B cell (primary cell): ENCODE data around the gene TRAF4. TPM values are rescaled to one million over a fixed set of nuclear protein-coding genes. Genes with fewer than 3 reads are reported as not detected.

Experiments
- ATAC-seq: fragments of 200-7000 bp; cut with Tn5 transposase; one replicate; pipeline ENCODE4 v1.10.0; 2021; ENCODE audit warnings: low read depth, mild to moderate bottlenecking, moderate number of reproducible peaks, moderate library complexity
- CTCF ChIA-PET: fragments of 350-600 bp; sonication (Branson Sonifier 250); formaldehyde crosslinking; loops from one replicate; lab custom pipeline; 2021; ENCODE audit warnings: antibody characterized with exemption, inconsistent platforms; lab: Charles Lee
- POLR2A ChIA-PET: fragments of 350-600 bp; sonication (Branson Sonifier 250); formaldehyde crosslinking; loops from one replicate; lab custom pipeline; 2021; ENCODE audit warnings: antibody characterized with exemption; lab: Charles Lee
- DNase-seq: peaks from one replicate; pipeline ENCODE4 v3.0.0; 2013
- H2AFZ ChIP-seq: 2 replicates; pipeline ENCODE4 v1.6.1; 2012; ENCODE audit warnings: mild to moderate bottlenecking, low read depth, low read length; ENCODE audit not compliant: insufficient read depth, poor library complexity, severe bottlenecking
- H3K27ac ChIP-seq, 2 donors: 1 replicate in 1 of 2; 2 replicates in 1 of 2; pipeline ENCODE4 v1.5.1; 2012 to 2013; ENCODE audit warnings: low read length in 2 of 2, mild to moderate bottlenecking in 2 of 2, moderate library complexity in 1 of 2
- H3K27me3 ChIP-seq, 4 experiments: fragments of 200-600 bp in 1 of 4; sonication (generic) in 1 of 4; replicated peaks in 1 of 4; 1 replicate in 2 of 4; 2 replicates in 2 of 4; pipeline versions ENCODE4 v1.6.1 to v1.7.0; 2013 to 2016; ENCODE audit warnings: low read length in 3 of 4, mild to moderate bottlenecking in 2 of 4, mixed read lengths in 1 of 4, moderate library complexity in 1 of 4; ENCODE audit not compliant: insufficient read depth in 4 of 4, control insufficient read depth in 3 of 4; ENCODE audit errors: control extremely low read depth in 1 of 4
- H3K36me3 ChIP-seq, 2 experiments: replicated peaks in 1 of 2; 1 replicate in 1 of 2; 2 replicates in 1 of 2; pipeline versions ENCODE4 v1.6.1 to v1.7.1; 2013; ENCODE audit warnings: low read length in 1 of 2; ENCODE audit not compliant: insufficient read depth in 2 of 2, control insufficient read depth in 1 of 2; ENCODE audit errors: control extremely low read depth in 1 of 2, extremely low read depth in 1 of 2
- H3K4me1 ChIP-seq, 2 donors: fragments of 200-600 bp in 1 of 2; sonication (generic) in 1 of 2; 1 replicate in 1 of 2; 2 replicates in 1 of 2; pipeline versions ENCODE4 v1.5.1 to v1.6.1; 2013 to 2017; ENCODE audit warnings: low read length in 2 of 2; ENCODE audit not compliant: control insufficient read depth in 2 of 2, insufficient read depth in 2 of 2
- H3K4me2 ChIP-seq: replicated peaks from 2 replicates; pipeline ENCODE3; 2012; ENCODE audit warnings: mild to moderate bottlenecking, low read depth, low read length; ENCODE audit not compliant: poor library complexity, severe bottlenecking
- H3K4me3 ChIP-seq, 5 experiments: fragments of 200-600 bp in 1 of 5; sonication (generic) in 1 of 5; 1 replicate in 3 of 5; 2 replicates in 2 of 5; pipeline versions ENCODE4 v1.5.1 to v1.7.0; 2011 to 2016; ENCODE audit warnings: low read length in 4 of 5, mild to moderate bottlenecking in 4 of 5, low read depth in 2 of 5, control low read depth in 1 of 5, moderate library complexity in 1 of 5; ENCODE audit not compliant: insufficient read depth in 1 of 5; ENCODE audit errors: control extremely low read depth in 1 of 5, extremely low read depth in 1 of 5
- H3K79me2 ChIP-seq: fragments of 200-600 bp; sonication (generic); one replicate; pipeline ENCODE4 v1.6.0; 2016; ENCODE audit warnings: low read length; ENCODE audit not compliant: control insufficient read depth, insufficient read depth
- H3K9ac ChIP-seq: fragments of 200-600 bp; sonication (generic); 2 replicates; pipeline ENCODE4 v1.6.1; 2017; ENCODE audit warnings: mild to moderate bottlenecking, low read length, moderate library complexity
- H3K9me3 ChIP-seq, 3 donors: one replicate each; pipeline versions ENCODE4 v1.6.1 to v1.7.1; 2013; ENCODE audit warnings: low read length in 2 of 3; ENCODE audit not compliant: control insufficient read depth in 2 of 3, insufficient read depth in 1 of 3; ENCODE audit errors: control extremely low read depth in 1 of 3
- H4K20me1 ChIP-seq: 2 replicates; pipeline ENCODE4 v1.6.0; 2012; ENCODE audit warnings: mild to moderate bottlenecking, low read length; ENCODE audit not compliant: insufficient read depth, control insufficient read depth, poor library complexity, severe bottlenecking
- H3K27ac Mint-ChIP-seq: one replicate; pipeline ENCODE4 v1.8.0; 2021; ENCODE audit warnings: mixed read lengths
- H3K27me3 Mint-ChIP-seq: one replicate; pipeline ENCODE4 v1.8.0; 2021; ENCODE audit warnings: mixed read lengths
- H3K4me1 Mint-ChIP-seq: one replicate; pipeline ENCODE4 v1.8.0; 2021; ENCODE audit warnings: mixed read lengths
- H3K4me3 Mint-ChIP-seq: one replicate; pipeline ENCODE4 v1.8.0; 2021; ENCODE audit warnings: mixed read lengths
- H3K9me3 Mint-ChIP-seq: one replicate; pipeline ENCODE4 v1.8.0; 2022; ENCODE audit warnings: mixed read lengths; ENCODE audit not compliant: insufficient read depth
- CTCF ChIP-seq: fragments of 200-600 bp; IDR thresholded peaks from one replicate; pipeline ENCODE4 v1.8.0; 2022; ENCODE audit warnings: antibody characterized with exemption, mild to moderate bottlenecking
- EZH2 ChIP-seq: IDR thresholded peaks from 2 replicates; pipeline ENCODE4 v1.6.1; 2012; ENCODE audit warnings: borderline replicate concordance, low read depth, mild to moderate bottlenecking, moderate library complexity, low read length; ENCODE audit not compliant: insufficient read depth, poor library complexity, severe bottlenecking
- WGBS: methylation state at CpG from one replicate; pipeline ENCODE4 v1.1.5; 2013; ENCODE audit warnings: missing lambda C conversion rate; ENCODE audit not compliant: insufficient coverage; 5-methylcytosine and 5-hydroxymethylcytosine counted together
- intact Hi-C: fragments of 100-400 bp; cut with micrococcal nuclease; formaldehyde crosslinking; loops from one replicate; pipeline ENCODE4 v1.10.0; 2022
- polyA plus RNA-seq: library from polyadenylated mRNA; depleted of rRNA; stranded (reverse); fragments of >200 nt; gene quantifications from 2 replicates; pipeline ENCODE4 v1.2.3, GENCODE V29; 2012
- total RNA-seq, 2 donors: library from RNA; stranded (reverse); fragments of 120-200 nt in 1 of 2; gene quantifications; 1 replicate in 1 of 2; 2 replicates in 1 of 2; pipeline versions ENCODE4 v1.2.3 to v1.2.4, GENCODE V29; 2013 to 2022

TRAF4 gene
- total and polyA plus RNA-seq, 2 donors (not counting 1 experiment from before 2014, with no cell fraction given), result 226 to 683 TPM

GRCh38 chr17:28725660-28726225 is 18.1 kb upstream of the TRAF4 start:
- no peak for ATAC-seq
- Histone ChIP-seq H3K4me1 (peaks cover 45 to 72% of the 10 kb centered on the region in 2 donors), H4K20me1 (peaks cover 48% of the 10 kb centered on the region), H3K27ac (peak overlapping the region in 1 of 2 donors; percentile 45), H3K4me2 (peak overlapping the region; percentile 99), H3K9ac (peak overlapping the region; percentile 57), H3K79me2 (peaks cover 26% of the 10 kb centered on the region), H3K4me3 (peak overlapping the region in 4 of 5 experiments; percentile 51 to 77 (median 62)), H3K27me3 (no peaks in the 10 kb centered on the region), H2AFZ (peak overlapping the region; percentile 47), H3K9me3 (no peaks in the 10 kb centered on the region), H3K36me3 (peaks cover 0 to 39% of the 10 kb centered on the region in 2 experiments)
- Mint-ChIP-seq H3K27ac (peak overlapping the region; percentile 86), H3K9me3 (no peaks in the 10 kb centered on the region), H3K4me3 (peak overlapping the region; percentile 89), H3K27me3 (no peaks in the 10 kb centered on the region), H3K4me1 (peaks cover 72% of the 10 kb centered on the region)
- WGBS, result 2% methylated on average over 45 of the region's 45 CpGs
- ChIA-PET POLR2A (interaction anchor here (0.9 to 13.3 kb wide), 8 partner anchors 14 to 225 kb away, joined by 3 to 511 read pairs (median 18); partner anchors contain the start of genes BLTP2, PHF12, PROCA1 and TRAF4), CTCF (interaction anchor here (1.0 to 15.9 kb wide), 26 partner anchors 10 to 423 kb away, joined by 3 to 1020 read pairs (median 7); partner anchors contain the start of genes ALDOC, DHRS13, FAM222B and FLOT2)
- intact Hi-C loops, result loop anchor here (1.0 kb wide), 1 partner anchor 191 kb away; no protein-coding TSS in a partner anchor
- no peak for DNase-seq
- TF ChIP-seq EZH2 (no peak), CTCF (no peak)

- peaks cover 69% of the 10 kb centered on the region for H3K4me1 Mint-ChIP-seq
Measured at GRCh38 chr17:28726226-28726626, 17.6 kb upstream of the TRAF4 start, which contains the start of gene TLCD1. TLCD1 (minus strand) TSS chr17:28726233; CDS start chr17:28726097, 136 bp downstream.

More at GRCh38 chr17:28726226-28726626, 17.6 kb upstream of the TRAF4 start, which contains the start of gene TLCD1:
- Histone ChIP-seq H2AFZ (peak within 1 kb of the TSS; percentile 72), H3K27ac (peak within 1 kb of the TSS; percentile 90 to 97), H3K4me1 (peaks cover 41 to 67% of the 10 kb centered on the region in 2 donors), H3K9ac (peak within 1 kb of the TSS; percentile 81), H3K79me2 (peaks cover 24% of the 10 kb centered on the region), H3K27me3 (no peaks in the 10 kb centered on the region), H3K9me3 (no peaks in the 10 kb centered on the region), H3K4me3 (peak within 1 kb of the TSS; percentile 40 to 77 (median 66)), H3K4me2 (peak within 1 kb of the TSS; percentile 99), H4K20me1 (peaks cover 44% of the 10 kb centered on the region), H3K36me3 (peaks cover 0 to 34% of the 10 kb centered on the region in 2 experiments)
- intact Hi-C loops, result loop anchor here (1.0 kb wide), 1 partner anchor 190 kb away; no protein-coding TSS in a partner anchor
- Mint-ChIP-seq H3K9me3 (no peaks in the 10 kb centered on the region), H3K4me3 (peak within 1 kb of the TSS; percentile 98), H3K27ac (peak within 1 kb of the TSS; percentile 100), H3K27me3 (no peaks in the 10 kb centered on the region)
- ChIA-PET CTCF (interaction anchor here (0.6 to 15.9 kb wide), 42 partner anchors 9 to 423 kb away, joined by 3 to 1020 read pairs (median 6); partner anchors contain the start of genes ALDOC, DHRS13, FAM222B and FLOT2), POLR2A (interaction anchor here (0.8 to 13.3 kb wide), 11 partner anchors 14 to 224 kb away, joined by 4 to 511 read pairs (median 15); partner anchors contain the start of genes BLTP2, DHRS13, FLOT2 and PHF12)
- WGBS, result under 1% methylated on average over 49 of the region's 49 CpGs
- ATAC-seq (peak; percentile 28), DNase-seq (peak; percentile 87)
- TF ChIP-seq CTCF, result no peak
- TF ChIP-seq EZH2, result no peak
